NCI-H748 treated with DMSO at 0.1 percent for 48 hours (cell line): ENCODE results near the gene KRT34.
"Not testable (repeated sequence)": the region's sequence is repeated elsewhere in the genome, so short reads cannot be mapped to it uniquely, and the experiment has no call there.

Experiments
- DNase-seq: peaks from one replicate; lab custom pipeline; 2025; lab: John Stamatoyannopoulos, UW

The KRT34 gene

DNA sequence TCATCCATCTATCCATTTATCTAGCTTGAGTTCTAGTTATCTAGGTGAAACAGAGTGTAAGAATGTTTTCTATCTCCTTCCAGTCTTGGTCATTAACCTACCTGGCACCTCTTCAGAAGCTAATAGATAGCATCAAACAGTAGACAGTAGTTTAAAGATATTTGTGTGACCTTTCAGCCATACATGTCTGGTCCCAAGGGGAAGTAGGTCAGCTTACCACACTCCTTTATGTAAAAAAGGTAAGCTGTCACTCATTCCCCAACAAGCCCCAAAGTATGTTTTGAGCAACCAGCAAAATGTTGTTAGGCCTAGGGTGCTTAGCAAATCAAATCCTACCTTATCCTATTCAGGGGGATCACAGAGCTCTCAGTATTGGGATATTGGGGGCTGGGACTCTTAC lies 16.0 kb downstream of the KRT34 start:
- no peak for DNase-seq

DNA sequence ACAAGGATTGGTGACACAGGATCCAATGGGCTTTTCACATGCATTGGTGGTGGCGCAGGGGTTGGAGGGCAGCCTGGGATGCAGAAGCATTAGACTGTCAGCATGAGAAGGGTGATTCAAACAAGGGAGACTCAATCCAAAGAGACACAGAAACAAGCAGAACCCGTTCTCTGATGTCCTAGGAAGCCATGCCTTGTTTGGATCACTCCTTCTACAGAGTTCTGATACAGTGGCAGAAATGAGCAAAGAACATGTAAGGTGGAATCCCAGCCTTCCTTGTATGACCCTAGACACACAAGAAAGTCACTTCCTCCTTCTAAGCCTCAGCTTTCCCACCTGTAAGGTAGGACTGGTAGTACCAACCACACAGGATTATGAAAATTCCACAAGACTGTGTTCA lies 18.2 kb downstream of the KRT34 start:
- DNase-seq, result no peak

DNA sequence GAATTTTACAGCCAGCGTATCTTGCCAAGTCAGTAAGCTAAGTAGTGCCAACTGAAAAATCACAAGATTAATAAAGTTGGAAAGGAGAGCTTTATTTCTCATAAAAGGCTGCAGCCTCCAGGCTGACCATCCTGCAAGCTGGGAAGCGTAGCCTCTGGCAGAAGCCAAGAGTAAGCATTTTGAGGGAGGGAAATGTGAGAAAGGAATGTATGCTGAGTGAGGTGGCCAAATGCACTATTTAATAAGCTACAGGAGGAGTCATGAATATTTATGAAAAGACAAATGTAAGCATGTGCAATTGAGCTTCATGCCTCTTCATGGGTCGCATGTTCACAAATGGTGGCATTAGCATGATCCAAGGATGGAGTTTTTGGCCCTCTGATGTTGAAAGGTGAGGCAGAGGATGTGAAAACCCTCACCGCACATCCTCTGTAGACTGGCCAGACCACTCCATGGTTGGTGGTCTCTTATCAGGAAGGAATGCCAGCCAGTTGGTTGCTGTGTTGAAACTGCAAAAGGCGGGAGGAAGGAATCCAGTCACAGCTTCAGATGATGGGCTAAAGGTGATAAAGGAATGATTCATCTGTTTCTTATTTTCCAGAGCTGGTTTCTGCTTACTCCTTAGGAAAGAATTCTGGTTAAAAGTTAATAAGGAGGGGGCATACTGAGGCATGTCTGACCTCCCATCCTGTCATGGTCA lies 21.7 kb downstream of the KRT34 start:
- no peak for DNase-seq

DNA sequence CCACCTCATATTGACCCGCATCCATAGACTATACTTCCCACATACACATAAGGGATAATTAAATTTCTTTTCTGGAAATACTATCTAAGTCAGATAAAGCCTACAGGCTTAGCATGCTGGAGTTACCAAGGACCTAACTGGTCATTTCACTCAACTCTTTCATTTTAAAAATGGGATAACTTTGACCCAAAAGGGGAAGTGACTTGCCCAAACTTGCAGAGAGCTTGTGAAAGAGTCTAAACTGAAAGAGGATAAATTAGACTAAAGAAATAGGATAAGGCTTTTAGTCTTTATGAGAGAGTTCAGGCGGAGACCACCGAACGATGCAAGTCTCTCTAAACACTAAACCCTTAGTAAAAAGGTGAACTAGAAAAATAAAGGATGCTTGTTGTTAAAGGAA lies 27.6 kb downstream of the KRT34 start:
- no peak for DNase-seq

DNA sequence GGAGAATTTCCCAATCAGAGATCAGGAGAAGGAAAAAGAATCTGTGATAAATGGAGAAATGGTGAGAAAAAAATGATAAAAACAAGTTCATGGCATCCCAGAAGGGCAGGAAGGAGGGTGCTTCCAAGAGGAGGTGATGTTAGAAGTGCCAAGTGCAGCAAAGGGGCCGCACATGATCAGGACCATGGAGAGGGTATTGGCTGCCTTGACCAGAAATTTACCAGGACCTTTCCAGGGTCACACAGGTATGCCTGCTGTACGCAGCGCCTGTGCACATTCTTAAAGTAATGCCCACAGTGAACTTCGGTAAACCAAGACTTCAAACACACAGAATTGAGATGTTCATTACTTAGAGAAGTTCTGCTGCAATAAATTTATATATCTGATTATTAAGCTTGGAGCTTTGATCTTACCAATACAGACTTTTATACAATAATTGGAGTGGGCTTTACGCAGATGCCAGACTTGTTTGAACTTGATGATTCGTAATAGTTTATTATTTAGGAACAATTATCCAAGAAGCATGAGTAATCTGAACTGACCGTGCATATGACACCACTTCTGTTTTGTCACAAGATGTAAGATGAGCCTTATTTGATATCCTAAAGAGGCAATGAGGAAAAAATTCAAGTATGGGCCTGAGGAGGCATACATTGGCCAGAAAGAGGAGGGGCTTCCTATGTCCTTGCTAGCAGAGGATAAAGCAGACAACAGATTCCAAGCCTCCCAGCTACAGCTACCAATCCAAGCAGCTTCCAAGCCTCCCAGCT lies 29.3 kb downstream of the KRT34 start:
- no peak for DNase-seq

DNA sequence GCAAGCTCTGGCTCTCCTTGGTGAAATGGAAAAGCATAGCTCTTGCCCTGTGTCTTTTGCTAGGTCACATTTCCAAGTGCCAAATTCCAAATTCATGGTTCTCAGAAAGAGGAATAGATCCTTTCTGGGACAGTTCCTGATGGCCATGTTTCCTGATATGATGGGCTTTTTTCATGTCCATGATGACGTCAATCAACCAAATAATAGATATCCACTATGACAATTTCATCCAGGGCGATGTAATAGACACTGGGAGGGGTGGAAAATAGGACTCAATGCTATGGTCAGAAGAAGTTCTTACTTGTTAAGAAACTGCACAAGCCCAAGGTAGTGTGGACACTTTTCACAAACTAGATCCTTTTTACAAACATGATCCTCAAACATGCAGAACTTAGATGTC lies 30.9 kb downstream of the KRT34 start:
- DNase-seq, result no peak

DNA sequence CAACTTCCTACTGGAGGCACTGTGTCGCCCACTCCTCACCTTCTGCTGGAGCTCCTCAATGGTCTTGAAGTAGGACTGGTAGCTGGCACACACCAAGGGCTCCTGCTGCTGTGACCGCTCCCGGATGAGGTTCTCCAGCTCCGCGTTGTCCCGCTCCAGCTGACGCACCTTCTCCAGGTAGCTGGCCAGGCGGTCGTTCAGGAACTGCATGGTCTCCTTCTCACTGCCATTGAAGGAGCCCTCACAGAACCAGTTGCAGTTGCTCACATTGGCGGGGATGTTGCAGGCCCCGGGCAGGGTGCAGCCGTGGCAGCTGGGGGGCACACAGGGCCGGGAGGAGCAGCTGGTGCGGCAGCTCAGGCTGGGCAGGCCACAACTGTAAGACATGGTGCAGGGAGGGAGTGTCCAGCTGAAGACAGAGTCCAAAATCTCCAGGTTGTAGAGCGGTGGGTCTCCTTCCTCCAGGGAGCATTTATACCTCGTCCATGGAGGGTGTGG lies 31.7 kb downstream of the KRT34 start, which contains the start of gene KRT33A:
TSS of gene KRT33A (minus strand) at position 448 of the 498 bp plus-strand sequence. CDS start at position 387, 61 bp downstream.
- not testable (repeated sequence) for DNase-seq

DNA sequence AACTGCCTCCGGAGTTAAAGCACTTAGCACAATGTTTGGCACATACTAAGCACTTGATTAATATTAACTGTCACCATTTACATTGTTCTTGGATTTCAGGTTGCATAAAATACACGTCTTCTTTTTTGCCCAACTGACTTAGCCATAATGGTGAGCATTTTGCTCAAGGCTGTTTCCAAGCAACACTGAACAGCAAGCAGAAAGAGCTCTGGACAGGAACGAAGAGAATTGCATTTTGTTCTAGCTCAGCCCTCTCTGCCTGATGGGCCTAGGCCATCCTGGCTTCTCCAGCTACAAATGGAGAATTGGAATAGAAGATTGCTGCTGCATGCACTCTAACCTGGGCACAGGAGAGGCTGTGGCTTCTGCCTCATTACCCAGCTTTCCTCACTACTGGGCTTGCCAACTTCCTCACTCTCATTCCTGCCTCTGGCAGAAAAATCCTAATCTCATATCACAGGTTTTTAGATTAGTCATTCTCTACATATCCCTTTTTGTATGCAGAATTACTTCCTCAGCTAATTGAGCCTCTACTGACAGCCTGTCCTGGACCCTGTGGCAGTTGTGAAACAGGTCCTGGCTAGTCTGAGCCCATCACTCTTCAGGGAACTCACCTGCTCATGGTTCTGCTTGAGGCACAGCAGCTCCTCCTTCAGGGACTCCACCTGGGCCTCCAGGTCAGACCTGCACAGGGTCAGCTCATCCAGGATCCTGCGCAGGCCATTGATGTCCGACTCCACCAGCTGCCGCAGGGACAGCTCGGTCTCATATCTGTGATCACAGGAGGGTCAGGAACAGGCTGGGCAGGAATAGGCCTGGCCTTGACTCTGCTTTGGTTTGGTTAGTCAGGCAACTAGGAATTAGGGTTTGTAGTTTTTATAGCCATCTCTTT lies 34.0 kb downstream of the KRT34 start:
- no peak for DNase-seq

DNA sequence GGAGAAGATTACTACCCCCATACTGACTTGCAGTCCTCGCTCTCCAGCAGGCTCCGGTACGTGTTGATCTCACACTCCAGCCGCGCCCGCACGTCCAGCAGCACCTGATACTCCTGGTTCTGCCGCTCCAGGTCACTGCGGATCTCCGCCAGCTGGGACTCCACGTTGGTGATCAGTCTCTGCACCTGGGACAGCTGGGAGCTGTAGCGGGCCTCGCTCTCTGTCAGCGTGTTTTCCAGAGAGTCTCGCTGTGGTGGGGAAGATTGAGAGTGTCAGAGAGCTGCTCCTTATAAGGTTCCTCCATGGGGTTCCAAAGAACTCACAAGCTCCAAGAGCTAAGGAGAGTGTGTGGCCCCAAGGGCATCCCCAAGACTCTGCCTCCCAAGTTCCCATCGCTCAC lies 35.7 kb downstream of the KRT34 start:
- DNase-seq, result not testable (repeated sequence)

DNA sequence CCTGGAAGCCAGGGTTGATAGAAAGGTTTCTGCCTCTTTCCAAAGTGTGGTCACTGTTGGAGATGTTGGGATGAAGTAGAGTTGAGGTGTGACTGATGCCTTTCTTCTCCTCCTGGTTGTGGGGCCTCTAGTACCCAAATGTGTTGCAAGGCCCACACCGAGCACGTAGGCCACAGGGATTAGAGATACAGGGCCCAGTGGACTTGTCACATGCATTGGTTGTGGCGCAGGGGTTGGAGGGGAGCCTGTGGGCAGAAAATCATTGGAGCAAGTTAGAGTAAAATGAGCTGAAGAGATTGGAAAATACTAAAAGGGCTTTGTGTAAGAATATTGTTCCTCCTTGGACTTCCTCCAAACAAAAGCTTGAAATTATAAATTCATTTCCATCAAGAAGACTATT lies 36.1 kb downstream of the KRT34 start:
- no peak for DNase-seq

DNA sequence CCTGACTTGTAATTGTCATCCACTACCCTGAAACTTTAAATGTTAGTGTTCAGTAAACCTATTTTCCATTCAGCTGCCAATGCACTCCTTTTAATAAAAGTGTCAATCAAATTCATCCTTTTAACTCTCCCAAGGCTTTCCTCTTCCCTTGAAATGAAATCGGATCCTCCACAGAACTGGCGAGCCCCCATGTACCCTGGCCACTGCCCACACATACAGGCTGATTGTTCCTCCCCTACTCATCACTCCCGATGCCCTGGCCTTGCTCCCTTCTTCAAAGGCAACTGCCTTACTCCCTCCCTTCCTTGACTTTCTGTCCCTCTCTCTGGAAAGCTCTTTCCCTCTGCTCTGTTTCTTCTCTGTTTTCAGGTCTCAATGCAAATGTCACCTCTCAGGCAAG lies 39.1 kb downstream of the KRT34 start:
- DNase-seq, result no peak

DNA sequence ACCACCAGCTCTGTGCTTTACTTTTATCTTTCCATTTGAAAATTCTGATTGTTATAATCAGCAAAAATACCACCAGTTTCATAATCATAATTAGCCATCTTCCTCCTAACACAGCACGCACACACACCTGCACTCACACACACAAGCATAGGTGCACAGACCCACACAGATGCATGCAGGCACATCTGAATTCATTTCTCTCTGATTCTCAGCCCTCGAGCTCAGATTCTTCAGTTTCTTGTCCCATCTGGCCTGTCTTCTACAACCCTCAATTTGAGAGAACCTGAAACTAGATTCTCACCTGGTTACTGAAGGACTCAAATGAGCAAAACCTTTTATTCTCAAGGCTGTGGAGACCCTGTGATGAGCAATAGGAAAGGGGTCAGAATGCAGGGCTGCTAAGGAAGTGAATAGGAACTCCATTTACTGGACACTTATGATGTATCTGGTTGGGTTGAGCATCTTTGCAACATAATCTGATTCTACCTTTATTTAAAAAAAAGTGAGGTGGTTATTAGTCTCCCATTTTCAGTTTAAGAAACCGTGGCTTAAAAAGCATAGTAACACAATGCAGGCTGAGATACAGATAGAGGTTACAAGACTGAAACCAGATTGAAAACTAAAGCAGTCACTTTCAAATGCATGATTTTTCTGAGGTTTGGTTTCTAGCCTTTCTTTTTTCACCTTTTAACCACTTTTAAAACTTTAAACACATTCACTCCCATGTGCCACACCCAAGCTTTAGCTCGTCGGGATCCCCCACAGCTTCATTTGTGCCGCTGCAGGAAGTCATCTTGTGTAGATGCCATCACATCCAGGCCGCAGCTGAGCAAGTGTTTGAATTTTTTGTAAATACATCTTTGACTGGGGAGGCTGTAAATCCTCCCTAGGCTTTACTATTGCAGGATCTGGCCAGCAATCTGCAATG lies 40.9 kb downstream of the KRT34 start:
- no peak for DNase-seq

DNA sequence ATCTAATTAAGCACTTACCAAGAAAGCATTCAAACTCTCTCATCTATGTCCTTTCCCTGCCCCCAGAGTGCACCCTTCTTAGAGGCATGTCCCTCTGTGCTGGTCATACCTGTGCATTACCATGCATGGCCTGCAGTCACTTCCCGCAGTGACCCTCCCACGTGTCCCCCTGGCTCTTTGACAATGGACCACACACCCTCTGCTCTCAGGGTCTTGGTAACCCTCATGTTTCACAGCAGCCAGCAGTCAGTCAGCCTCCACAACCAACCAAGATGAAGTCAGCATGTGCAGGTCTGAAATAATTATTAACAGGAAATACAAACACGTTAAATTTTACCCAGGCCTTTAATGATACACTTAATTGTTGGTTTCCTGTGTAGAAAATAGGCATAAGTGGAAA lies 41.6 kb downstream of the KRT34 start:
- no peak for DNase-seq

DNA sequence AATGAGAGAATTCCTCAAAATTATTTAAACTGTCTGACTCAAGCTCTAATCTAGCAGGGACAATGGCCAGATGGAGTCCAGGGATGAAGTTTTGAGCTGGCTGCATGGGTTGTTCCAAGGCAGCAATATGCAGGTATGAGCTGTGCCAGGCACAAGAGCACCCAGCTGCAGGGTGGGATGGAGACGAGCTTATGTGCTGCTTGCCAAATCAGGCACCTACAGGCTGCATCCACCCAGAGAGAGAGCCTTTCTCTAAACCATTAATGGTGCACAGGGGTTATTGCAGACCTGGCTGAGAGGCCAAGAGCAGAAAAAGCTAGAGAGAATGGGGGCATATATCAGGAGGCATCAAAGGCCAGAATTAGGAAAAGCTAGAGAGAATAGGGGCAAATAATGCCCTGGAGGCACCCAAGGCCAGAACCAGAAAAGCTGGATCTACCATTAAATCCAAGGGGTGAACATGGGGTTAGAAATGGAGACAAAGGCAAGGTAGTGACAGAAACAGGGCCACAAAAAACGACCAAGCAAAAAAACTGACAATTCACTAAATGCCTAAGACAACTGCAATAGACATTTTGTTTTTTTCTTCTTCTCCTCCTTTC lies 42.4 kb downstream of the KRT34 start:
- no peak for DNase-seq

DNA sequence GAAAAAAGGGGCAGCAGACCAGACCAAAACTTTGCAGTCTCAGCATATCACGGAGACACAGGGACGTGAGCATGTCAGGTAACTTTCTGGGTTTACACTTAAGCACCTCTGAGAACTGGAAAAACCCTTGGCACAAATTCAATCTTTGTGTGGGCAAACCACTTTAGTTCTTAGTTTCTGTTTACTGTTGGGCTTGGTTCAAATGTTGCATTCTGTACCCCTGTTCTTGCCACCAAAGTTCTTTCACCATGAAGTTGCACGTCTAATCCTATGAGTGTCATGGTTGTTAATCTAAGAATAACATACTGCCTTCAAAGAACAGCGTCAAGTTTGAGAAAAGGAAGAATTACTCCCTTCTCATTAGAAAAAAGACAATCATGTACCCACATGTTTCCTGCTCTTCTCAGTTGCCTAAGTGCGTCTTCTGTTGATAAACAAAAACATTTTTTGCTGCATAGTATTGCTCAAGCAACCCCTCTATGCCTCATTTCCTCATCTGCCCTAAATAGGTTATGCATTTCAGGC lies 43.1 kb downstream of the KRT34 start:
- no peak for DNase-seq

DNA sequence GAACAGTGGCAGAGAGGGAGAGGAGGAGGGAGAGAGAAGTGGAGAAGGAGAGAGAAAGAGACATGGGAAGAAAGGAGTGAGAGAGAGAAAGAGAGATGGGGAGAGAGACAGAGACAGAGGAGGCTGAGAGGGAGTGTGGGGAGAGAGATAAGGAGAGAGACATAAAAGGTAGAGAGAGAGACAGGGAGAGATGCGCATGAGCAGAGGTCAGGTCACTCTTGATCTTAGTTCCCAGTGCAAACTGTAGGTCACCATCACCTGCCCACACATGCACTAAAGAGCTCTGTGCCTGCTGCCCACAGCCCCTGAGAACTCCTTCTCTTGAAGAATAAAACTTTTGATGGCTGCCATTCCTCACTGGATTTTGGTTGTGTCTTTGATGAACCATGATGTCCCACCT lies 46.4 kb downstream of the KRT34 start:
- DNase-seq, result no peak

DNA sequence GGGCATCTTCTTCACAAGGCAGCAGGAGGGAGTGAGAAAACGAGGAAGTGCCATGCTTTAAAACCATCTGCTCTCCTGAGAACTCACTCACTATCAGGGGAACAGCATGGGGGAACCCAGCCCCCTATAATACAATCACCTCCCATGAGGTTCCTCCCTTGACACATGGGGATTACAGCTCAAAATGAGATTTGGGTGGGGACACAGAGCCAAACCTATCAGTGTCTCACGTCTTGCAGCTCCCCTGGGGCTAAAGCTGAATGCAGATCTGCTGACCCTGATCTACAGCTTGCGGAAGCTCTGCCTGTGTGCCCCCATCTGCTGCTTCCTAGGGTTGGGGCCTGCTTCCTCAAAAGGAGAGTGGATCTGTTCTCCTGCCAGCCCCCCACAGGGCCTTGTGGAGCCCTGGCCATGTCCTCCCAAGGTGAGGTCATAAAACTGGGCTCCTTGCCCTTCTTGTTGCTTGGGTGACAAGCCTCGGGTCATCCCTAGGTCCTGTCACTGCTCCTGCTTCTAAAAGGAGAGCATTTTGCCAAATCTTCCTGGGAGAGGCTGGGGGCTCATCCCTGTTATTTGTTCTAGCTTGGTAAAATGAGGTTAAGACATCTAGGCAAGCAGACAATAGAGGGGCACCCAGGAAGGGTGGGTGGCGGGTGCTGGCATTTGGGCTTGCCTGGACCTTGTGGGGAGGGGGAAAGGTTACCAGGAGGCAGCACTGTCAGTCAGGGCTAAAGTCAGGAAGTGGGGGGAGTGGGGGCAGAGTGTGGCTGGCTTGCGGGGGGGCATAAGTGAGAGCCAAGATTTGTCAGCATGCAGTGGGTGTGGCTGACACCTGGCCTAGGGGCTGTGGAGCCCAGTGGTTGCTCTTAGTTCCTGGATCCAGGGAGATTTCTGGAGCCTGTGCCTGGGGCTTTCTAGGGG lies 47.5 kb downstream of the KRT34 start:
- DNase-seq, result no peak

DNA sequence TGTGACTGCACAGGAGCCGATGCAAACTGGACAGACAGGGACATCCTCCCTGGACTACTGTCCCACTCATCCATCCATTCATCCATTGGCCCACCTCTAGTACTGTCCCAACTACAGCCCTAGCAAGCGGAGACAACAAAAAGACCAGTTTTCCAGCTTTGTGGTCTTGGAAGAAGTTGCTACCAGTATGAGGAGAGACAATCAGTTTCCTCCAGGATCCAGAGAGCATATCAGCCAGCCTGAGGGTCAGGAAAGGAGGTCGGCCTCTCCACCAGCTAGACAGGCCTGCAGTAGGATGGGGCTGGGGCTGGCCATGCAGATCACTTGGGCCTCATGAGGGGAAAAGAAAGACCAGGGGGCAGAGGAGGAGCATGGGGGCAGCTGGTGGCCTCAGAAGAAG lies 48.3 kb downstream of the KRT34 start:
- no peak for DNase-seq

DNA sequence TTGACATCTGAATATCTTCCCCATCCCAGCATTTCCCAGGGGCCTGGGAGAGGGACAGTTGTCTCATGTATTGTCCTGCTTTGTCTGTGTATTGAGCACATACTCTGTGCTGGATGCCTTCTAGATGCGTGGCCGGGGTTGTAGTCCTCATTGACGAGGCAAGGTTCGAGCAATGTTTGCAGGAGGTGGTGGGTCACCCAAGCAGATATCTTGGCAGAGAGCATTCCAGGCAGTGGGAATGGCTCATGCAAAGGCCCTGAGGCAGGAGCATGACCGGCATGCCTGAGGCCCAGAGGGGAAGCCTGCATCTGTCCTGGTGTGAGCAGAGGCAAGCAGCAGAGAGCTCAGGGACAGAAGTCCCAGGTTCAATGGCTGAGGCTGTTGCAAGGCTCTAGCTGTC lies 49.0 kb downstream of the KRT34 start:
- no peak for DNase-seq

DNA sequence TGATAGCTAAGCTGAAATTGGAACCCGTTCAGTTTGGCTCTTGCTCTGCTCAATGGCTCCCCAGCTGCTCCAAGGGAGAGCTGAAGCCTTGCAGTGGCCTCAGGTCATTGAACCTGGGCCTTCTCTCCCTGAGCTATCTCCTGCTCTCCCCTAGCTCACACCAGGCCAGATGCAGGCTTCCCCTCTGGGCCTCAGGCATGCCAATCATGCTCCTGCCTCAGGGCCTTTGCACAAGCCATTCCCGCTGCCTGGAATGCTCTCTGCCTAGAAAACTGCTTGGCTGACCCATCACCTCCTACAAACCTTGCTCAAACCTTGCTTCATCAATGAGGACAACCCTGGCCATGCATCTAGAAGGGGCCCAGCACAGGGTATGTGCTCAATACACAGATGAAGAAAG lies 49.9 kb downstream of the KRT34 start:
- DNase-seq, result no peak
